GM10266 (cell line): Measurements from ENCODE around the gene WDR74.

ENCODE experiments used
- DNase-seq: peaks from one replicate; pipeline ENCODE4 v3.0.0; 2012; ENCODE audit errors: extremely low spot score
- CTCF ChIP-seq: IDR thresholded peaks from 2 replicates; pipeline ENCODE4 v1.5.1; 2012; ENCODE audit warnings: mild to moderate bottlenecking, low read depth; ENCODE audit not compliant: control insufficient read depth, insufficient read depth; ENCODE audit errors: missing control alignments

Gene WDR74

GRCh38 chr11:62794201-62794775, 45.1 kb downstream of the WDR74 start:
- DNase-seq: no peak
- no peak for TF ChIP-seq CTCF

- DNase-seq: no peak
- TF ChIP-seq CTCF: no peak
Measured at GRCh38 chr11:62792202-62792575, 47.2 kb downstream of the WDR74 start.

DNA sequence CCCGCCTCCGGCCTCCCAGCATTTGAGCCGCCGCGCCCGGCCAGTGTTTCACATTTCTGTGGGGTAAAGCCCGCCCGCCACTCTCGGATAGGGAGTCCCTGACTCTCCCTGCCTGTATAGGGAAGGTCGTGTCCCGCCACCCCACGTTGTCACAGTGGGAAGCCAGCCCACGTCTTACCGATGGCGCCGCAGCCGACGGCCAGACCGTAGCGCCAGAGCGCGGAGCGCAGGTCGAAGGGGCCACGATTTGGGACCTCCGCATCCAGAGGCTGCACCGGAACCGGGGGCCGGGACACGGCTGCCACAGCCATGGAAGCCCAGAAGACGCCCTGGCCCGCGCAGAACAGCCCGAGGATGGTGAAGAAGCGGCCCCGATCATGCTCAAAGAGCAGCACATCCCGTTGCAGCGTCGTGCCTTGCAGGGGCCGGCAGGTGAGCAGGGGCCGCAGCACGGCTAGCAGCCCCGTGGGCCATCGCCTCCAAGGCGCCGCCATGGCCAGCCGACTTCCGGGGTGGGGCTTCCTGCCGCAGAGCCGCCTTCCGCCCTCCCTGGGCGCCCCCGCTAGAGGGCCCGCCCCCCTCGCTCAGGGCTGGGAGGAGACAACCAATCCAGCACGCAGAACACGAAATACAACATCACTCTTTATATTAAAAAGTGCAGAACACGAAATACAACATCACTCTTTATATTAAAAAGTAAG, 47.7 kb downstream of the WDR74 start, which contains the start of gene TMEM223:
Gene TMEM223, minus strand, starts transcription at position 506 of the 701 bp plus-strand sequence. Its CDS starts 12 bp downstream, at position 494.
- peak; percentile 92 for DNase-seq
- TF ChIP-seq CTCF: peak; percentile 20

DNA sequence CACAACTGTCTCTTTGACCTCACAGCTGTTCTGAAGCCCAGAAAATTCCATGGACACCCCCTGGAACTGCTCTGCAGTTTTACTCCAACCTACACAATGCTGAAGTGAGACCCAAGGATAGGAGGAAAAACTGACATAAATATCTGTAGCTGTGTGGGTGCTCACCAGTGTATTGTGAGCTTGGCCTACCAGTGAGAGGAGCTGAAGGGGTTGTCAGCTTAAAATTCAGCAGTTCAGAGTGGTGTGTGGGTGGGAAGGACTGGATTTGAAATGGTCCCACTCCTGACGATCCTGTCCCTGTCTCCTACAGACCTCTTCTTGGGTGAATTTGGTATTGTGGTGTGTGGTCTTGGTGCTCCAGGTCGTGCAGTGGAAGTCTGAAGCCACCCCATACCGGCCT, 49.8 kb downstream of the WDR74 start:
- TF ChIP-seq CTCF: no peak
- DNase-seq: no peak

GRCh38 chr11:62788991-62789390, 50.4 kb downstream of the WDR74 start:
- TF ChIP-seq CTCF: no peak
- no peak for DNase-seq

DNA sequence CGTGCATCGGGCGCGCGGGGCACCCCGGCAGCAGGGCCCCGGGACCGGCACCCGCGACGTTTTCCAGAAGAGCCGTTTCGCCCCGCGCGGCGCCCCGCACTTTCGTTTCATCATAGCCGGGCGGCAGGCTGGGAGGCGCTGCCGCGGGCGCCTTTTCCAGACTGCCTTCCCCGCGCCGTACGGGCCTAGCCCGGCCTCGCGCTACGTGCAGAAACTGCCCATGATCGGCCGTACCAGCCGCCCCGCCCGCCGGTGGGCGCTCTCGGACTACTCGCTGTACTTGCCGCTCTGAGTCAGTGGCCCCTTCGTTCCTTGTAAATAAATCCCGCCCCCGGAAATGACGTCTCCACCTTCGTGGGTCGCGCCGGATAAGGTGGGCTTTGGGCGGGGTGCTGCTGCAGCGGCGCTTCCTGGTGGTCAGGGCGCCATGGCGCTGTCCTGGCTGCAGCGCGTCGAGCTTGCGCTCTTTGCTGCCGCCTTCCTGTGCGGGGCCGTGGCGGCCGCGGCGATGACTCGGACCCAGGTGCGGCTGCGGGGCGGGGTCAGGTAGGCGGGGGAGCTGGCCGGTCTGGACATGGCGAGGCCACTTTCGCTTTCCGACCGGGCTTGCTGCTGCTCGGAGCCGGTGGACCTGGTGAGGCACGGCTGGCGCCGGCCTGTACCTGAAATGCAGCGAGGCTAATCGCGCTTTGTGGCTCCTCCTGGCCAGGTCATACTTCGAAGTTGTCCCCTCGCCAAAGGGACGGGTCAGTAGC, 52.2 kb downstream of the WDR74 start, which contains the start of gene TMEM179B:
Gene TMEM179B, plus strand, starts transcription at position 398 of the 755 bp plus-strand sequence. Its CDS starts 30 bp downstream, at position 428.
- TF ChIP-seq CTCF: peak; percentile 79
- peak; percentile 98 for DNase-seq
